ENCODE results near the gene BTRC. TPM values are rescaled to one million over a fixed set of nuclear protein-coding genes. Genes with fewer than 3 reads are reported as not detected.
"Not testable (repeated sequence)": the region's sequence is repeated elsewhere in the genome, so short reads cannot be mapped to it uniquely, and the experiment has no call there.

BTRC gene
- 8.8 and 13.4 TPM in 2 replicates for total RNA-seq

DNA sequence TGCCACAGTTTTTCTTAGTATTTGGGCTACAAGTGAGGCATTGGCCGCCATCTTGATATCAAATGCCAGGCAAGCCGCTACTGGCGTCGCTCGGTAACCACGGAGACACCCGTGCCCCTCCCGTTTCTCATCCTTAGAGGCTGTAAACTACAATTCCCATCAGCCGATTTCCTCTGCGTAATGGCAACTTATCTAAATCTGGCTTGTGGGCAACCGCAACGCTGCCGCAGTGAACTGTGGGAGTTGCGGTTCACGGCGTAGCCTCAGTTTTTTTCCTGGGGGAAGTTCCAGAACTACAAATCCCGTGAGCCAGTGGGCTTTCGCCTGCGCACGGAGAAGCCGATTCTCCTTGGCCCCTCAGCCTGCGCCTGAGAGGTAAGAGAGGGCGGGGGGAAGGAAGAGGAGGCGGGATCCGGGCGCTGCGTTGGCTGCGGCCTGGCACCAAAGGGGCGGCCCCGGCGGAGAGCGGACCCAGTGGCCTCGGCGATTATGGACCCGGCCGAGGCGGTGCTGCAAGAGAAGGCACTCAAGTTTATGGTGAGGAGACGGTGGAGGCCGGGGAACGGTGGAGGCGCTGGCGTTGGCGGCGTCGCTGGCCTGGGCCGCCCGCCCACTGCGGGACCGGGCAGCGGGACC lies at the start of gene BTRC:
Gene BTRC, plus strand, starts transcription at position 474 of the 636 bp plus-strand sequence. Its CDS starts 16 bp downstream, at position 490.
- peak; percentile 96 for DNase-seq (ENCODE audit: low read depth, low spot score)

DNA sequence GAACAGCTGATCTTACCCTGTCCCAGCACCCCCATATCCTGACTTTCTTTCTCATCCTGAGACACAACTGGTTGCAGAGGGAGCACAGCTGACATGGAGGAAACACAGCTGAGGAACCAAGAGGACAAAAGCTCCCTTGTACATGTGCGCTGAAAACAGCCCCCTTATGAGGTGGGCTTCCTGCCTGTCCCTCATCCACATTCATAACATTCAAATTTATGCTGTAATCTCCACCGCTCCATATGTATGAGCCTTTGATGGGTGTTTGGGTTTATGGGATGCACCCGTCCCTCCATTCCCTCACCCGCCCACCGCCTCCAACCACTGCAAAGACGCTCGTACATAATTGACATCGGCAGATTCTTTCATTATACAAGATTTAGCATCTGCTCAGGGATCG lies 49.6 kb upstream of the BTRC start:
- DNase-seq (ENCODE audit: low read depth, low spot score): no peak

DNA sequence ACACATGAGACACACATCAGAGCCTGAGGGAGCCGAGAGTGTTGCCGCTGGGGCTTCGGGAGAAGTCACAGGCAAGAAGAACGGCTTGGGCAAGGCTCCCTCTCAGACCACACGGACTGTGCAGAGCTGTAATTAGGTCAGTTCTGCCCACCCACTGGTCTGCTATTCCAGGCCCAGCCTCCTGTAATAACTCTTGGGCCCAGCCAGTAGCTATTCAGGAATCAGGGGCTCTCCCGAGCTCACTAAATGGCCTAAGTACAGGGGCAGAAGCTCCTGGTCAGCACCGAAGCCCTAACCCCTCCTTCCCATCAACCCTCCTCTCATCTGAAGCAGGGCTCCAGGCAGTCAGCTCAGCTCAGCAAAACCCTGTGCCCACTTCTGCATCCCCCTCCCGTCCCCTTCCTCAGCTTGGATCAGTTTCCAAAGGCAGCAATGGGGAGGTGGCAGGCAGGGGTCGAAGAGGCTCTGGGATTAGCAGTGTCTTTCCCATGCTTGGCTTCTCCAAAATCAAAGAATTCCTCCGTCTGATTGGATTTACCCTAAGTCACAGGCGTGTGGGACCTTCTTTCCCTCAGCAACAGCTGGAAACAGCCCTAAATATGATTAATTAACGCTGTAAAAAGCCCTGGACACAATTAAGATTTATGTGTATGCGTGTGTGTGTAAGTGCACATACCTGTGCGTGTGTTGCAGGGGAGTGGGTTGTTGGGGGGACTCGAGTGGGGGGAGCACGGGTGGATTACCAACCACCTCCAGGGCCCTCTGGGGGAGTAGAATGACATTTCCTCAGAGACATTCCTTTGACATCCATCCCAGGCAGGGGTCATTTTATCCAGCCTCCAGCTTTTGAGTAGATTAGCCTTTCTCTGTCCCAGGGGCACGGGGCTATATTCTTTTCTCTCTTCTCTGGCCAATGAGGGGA lies 48.4 kb upstream of the BTRC start:
- DNase-seq (ENCODE audit: low read depth, low spot score): no peak

DNA sequence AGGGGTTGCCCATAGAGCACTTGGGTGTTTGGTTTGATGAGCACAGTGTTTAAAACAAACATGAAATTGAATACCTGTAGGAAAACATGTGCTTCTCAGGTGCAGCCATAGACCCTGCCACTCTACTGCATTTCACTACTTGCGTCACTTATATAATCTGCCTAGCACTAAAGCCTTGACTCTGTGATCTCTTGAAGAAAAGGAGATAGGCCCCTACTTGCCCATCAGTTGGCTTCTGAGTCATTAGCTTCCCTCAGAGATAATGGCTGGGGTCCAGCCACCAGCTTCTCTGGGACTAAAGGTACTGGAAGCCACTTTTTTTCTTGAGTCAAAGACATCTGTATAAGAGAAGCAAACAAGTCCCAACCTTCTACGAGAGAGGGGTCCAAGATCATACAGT lies 45.9 kb upstream of the BTRC start:
- no peak for DNase-seq (ENCODE audit: low read depth, low spot score)

DNA sequence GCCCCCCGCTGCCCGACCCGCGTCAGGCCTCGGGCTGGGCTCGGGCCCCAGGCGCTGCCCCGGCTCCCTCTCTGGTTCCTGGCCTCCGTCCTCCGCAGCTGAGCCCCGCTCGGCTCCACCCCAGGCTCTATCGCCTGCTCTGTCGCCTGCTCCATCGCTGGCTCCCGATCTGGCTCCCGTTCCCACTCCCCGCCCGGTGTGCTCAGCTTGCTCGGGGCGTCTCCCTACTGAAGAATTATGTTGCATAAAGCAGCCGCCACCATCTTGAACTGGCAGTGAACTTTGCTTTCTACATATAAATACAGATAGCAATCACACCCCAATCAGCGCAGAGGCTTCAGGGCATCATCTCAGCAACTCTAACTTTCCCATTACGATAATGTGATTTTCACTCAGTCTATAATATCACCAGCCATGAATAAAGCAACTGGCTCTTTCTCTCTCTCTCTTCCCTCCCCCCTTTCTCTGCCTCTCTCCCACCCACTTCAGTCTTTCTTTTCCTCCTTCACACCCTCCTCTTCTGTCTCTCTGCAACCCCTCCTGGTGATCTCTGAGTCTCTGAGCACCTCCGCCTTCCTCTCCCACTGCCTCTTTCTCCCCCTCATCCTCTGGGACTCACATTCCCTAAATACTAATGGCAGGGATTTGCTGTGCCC lies 43.3 kb upstream of the BTRC start:
- no peak for DNase-seq (ENCODE audit: low read depth, low spot score)

DNA sequence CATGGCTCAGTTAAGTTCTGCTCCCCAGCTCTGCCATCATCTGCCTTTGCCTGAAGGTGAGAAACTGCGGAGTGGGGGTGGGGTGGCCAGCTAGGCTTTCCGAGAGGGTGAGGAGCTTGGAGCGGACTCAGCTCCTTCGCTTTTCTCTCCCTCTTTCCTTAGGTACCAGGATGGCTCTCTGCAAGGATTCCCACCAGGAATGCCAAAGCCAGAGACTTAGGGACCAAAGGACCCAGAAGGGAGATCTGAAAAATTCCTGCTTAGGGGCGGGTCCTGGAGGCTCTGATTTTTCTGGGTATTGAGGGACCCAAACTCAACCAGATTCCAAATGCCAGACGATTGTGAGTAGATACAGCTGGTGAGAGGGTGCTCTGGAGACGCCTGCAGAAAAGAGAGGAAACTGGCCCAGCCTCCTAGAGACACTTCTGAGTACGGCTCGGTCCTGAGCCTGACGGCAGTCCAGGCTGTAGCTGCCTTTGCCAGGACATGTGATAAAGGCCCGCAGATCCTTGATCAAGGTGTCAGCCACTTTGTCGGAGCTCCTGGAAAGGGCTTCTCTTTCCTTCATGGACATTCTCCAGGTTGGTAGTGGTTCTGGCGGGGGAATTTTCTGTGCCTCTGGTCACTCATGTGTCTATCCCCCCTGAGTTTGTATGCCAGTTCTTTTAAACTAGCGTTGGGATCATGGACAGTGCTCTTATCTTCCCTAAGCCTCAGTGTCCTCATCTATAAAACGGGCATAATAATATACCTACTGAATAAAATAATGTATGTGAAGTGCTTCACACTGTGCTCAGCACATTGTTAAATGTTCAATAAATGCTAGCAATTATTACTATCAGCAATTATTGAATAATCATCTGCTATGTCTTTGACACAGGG lies 42.5 kb upstream of the BTRC start:
- no peak for DNase-seq (ENCODE audit: low read depth, low spot score)

DNA sequence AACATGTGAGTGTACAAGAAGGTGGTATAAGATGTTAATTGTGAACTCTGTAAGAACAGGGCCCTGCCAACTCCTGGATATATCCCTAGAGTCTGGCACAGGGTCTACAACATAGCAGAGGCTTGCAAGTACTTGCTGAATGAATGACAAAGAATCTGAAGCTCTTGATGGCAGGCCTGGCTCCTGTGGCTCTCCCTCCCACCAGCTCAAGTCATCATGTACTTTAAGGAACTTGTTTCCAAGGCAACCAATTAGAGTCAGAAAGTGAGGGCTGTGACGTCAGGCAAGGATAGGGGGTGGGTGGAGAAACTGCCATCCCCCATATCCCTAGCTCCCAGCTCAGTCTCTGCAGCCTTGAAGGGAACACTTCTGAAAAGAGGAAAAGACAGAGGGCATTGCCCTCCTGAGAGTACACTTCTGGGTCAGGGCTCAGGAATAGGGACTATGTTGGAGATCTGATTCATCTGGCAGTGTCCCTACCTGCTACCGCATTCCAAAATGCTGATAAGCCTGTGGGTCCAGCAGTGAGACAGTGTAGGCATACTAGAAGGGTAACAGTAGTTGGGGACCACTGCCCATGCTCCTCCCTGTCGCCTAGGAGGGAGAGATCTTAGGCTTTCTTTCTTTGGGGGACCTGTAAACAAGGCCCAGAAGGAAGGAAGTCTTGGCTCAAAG lies 34.6 kb upstream of the BTRC start:
- no peak for DNase-seq (ENCODE audit: low read depth, low spot score)

DNA sequence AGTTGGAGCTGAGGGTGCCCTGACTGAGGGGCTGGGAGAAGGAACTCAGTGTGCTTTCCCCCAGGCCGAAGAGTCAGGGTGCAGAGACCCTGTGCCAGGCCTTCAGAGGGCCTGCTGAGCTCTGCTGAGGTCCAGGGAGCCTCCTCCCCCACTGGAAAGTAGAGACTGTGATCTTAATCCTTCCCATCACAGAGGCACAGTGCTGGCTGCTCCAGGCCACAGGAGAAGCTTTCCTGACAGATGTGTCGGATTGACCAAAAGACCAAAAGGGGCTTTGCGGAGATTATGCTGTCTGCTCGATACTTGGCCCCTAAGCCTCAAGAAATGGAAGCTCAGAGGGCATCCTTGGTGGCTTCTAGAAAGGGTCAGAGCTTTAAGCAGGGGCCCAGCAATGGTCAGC lies 32.9 kb upstream of the BTRC start:
- no peak for DNase-seq (ENCODE audit: low read depth, low spot score)

DNA sequence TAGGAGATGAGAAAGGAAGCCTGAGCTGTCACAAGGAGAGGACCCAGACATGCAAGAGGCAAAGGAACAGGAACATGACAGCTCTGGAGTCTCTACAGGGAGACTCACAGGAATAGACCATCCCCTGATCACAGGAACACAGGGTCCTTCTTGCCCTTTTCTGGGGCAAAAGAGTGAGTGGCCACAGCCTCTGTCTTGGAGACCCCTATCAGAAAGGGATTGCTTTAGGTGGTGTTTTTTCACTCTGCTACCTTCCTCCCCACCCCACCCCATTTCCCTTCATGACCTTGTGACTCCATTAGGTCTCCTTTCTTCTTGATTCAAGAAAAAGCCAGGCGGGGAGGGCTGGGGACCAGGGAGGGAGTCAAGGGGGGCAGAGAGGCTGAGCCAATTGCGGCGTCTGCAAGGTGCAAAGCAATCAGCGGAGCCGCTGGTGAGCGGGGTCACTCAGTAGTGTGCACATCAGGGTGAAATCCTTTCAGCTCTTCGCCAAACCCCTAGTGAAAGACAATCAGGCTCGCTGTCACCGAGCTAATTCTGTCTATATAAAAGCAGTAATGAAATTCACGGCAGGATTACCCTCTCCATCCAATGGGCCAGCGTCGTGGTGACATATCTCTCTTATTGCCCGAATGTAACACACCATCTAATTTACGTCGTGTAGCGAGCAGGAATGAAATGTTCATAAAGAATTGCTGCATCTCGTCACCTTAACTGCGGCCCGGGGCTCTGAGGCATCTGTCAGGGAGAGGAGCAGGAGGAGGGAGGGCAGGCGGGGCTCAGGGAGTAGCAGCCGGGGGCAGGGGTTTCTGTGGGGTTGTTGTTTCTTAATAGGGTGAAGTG lies 31.5 kb upstream of the BTRC start:
- DNase-seq (ENCODE audit: low read depth, low spot score): no peak

DNA sequence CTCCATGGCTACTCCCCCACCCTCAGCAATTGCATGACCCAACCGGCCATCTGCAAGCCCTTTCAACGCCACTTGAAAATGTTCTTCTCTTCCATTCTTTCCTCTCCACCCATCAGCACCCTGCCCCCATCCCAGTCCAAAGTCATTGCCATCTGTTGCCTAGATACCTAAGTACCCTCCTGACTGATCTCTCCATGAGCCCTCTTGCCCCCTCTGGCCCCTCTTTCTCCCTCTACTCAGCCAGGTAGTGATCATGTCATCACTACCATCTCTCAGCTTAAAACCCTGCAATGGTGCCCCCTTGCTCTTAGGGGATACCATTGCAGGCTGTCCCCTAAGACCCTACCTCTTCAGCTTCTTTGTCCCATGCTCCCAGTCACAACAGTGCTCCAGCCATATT lies 30.5 kb upstream of the BTRC start:
- DNase-seq (ENCODE audit: low read depth, low spot score): no peak

DNA sequence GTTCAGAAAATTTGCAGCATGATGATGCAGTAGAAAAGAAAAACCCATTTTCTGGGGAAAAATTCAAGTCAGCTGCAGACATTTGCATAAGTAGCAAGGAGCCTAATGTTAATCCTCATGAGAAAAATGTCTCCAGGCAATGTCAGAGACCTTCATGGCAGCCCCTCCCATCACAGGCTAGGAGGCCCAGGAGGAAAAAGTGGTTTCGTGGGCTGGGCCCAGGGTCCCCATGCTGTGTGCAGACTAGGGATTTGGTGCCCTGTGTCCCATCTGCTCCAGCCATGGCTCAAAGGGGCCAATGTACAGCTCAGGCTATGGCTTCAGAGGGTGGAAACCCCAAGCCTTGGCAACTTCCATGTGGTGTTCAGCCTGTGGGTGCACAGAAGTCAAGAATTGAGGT lies 26.5 kb upstream of the BTRC start:
- not testable (repeated sequence) for DNase-seq (ENCODE audit: low read depth, low spot score)

DNA sequence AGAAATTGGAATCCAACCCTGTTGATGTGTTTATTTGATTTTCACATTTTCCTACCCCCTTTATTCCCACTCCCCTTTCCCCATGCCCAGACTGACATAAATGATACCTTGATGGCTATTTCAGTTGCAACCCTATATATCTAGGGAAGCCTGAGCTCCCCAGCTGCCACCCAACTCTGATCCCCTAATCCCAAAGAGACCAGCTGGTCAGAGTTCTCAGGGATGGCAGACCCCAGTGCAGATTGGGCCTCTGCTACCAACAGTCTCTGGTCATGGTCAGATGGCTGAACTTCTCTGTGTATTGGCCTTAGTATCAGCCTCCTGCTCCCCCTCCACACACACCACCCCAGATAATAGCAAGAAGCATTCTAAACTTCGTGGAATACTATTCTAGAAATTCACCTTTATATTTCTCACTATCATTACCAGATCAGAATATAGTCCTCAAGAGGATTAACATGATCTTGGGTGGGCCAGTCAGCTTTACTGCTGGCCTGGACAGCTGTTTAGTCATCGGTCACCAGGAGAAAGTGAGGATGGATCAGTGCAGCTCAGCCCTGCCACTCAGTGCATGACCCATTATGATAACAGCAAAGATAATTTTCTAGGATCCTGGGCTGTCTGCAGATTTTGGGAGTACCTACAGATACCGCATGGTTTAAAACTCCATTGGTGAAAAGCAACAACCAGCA lies 24.5 kb upstream of the BTRC start:
- DNase-seq (ENCODE audit: low read depth, low spot score): no peak

DNA sequence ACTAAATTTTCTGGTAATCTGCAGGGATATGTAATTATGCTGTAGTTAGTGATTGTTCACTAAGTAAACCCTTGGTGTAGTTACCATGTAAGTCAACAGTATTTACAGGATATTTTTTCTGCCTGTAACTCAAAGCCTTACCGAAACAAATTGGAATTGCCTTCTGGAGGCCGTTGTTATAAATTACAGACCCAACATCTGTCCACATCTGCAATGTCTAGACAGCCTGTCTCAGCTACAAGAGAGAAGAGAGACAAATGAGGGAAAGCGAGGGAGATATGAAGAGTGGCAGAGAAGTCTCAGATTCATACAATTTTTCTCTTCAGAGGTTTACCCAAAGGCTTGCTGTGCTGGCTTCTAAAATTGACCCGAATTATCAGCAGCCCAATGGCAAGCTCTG lies 23.7 kb upstream of the BTRC start:
- DNase-seq (ENCODE audit: low read depth, low spot score): no peak

DNA sequence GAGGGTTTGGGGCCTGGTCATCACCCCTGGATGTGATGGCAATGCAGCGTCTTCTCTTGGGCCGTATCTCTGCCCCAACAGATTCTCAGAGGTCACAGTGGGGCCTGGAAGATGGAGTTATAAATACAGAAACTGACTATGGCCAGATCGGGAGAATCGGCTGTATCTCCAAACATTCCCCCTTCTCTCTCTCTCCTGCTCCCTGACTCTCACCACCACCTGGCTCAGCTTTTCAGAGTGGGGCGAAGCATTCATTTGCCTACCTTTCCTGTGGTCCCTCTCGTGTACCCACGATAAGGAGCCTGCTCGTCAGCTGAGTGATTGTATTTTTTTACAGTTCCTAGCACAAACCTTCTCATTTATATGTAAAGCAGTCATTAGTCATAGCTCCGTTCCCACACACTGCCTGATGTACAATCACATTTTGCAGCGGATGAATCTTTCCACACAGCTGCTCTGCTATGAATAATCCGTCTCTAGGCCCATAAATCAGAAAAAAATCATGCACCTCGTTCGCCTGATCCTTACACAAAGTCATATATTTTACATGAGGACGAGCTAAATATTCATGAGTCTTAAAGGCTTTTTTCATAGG lies 23.2 kb upstream of the BTRC start:
- DNase-seq (ENCODE audit: low read depth, low spot score): no peak

DNA sequence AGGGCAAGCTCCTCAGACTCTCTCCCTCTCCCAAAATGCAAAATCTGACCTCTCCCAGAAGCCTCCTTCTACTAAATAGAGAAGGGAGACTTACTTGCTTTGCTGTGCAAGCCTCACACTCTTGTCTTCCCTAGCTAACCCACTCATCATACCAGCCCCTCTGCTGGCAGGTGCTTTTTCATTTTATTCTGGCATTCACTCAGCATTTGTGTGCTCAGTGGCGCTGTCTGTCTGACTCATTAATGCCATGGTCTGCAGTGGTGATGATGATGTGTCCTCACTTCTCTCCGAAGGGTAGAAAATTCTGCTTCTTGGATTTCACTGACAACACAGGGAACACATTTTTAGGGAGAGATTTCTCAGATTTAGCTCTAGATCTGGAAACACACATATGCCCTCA lies 22.0 kb upstream of the BTRC start:
- DNase-seq (ENCODE audit: low read depth, low spot score): no peak

DNA sequence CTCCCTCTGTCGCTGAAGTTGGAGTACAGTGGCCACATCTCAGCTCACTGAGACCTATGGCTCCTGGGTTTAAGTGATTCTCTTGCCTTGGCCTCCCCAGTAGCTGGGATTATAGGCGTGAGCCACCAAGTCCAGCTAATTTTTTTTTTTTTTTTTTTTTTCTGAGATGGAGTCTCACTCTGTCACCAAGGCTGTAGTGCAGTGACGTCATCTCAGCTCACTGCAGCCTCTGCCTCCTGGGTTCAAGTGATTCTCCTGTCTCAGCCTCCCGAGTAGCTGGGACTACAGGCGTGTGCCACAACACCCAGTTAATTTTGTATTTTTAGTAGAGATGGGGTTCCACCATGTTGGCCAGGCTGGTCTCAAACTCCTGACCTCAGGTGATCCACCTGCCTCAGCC lies 19.7 kb upstream of the BTRC start:
- DNase-seq (ENCODE audit: low read depth, low spot score): not testable (repeated sequence)

DNA sequence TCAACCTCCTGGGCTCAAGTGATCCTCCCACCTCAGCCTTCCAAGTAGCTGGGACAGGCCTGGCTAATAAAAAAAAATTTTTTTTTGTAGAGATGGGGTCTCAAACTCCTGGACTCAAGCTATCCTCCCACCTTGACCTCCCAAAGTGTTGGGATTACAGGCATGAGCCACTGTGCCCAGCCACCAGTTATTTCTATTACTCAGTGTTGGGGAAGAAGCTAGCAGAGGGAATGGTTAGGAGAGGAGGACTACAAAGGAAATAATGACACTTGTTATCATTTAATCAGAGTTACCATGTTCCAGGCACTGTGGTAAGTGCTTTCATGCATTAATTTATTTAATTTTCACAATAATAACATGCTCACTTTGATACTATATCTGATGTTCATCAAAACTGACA lies 17.6 kb upstream of the BTRC start:
- DNase-seq (ENCODE audit: low read depth, low spot score): no peak

DNA sequence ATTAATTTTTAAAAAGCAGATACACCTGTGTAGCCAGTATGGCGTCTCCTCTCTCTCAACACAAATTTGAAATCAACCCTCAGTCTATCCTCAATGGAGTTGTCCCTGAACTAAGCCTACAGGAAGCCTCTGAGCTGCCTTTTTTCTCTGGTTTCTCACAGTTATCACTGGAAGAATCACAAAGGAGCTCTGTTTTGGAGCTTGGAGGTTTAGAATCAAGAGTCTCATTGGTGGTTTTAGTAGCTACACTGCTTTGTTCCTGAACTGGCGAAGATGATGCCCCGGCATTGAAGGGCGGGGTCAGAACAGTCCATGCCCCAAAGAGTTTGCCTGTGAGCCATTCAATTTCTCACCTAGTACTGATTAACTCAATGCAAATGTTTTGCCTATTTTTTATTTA lies 16.1 kb upstream of the BTRC start:
- DNase-seq (ENCODE audit: low read depth, low spot score): no peak

DNA sequence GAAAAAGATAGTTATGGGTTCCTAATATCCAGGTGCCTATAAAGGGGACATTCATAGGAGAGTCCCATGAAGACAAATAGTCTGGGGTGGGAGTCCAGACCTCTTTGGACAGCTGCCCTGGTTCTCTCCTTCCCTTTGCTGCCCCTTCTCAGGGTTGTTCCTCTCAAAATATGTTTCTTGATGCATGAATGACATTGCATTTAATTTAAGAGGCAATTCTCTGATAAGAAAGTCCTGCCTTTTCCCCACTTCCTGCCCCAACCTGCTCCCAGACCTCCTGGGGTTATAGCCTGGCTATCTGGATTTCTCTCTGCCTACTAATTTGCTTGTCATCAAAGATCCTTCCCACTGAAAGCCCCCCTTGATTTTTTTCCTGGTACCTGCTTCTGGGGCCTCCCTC lies 12.5 kb upstream of the BTRC start:
- DNase-seq (ENCODE audit: low read depth, low spot score): no peak

Measured in pulmonary artery endothelial cell (primary cell).